GM12892 (cell line): Measurements from ENCODE around the gene TNC.

Source experiments
- POLR2A ChIP-seq: IDR thresholded peaks from 2 replicates; pipeline ENCODE4 v1.6.1; 2011; ENCODE audit warnings: low read depth, low read length, control low read depth
- TAF1 ChIP-seq: IDR thresholded peaks from 2 replicates; pipeline ENCODE4 v1.6.1; 2011; ENCODE audit warnings: low read depth, mild to moderate bottlenecking, control low read depth, low read length, borderline replicate concordance

- TF ChIP-seq TAF1 (no peak), POLR2A (no peak)
Observed at GRCh38 chr9:115008536-115009270, 109.3 kb downstream of the TNC start.
